SK-N-SH (cell line): Measurements from ENCODE around the gene C1orf159. TPM values are rescaled to one million over a fixed set of nuclear protein-coding genes. Genes with fewer than 3 reads are reported as not detected.

Source experiments
- CTCF ChIA-PET: fragments of 300-600, 350-600 bp; formaldehyde crosslinking; extraction: SDS; loops from one replicate; lab custom pipeline; 2021; lab: Yijun Ruan, JAX
- POLR2A ChIA-PET: fragments of 350-600 bp; sonication (Branson Sonifier 250); formaldehyde crosslinking; extraction: SDS; loops from one replicate; lab custom pipeline; 2020; ENCODE audit warnings: antibody characterized with exemption, inconsistent platforms; lab: Yijun Ruan, JAX
- DNase-seq: peaks from one replicate; pipeline ENCODE4 v3.0.0; 2012
- H2AFZ ChIP-seq: fragments of 200-600 bp; sonication (generic); 2 replicates; pipeline ENCODE4 v1.8.1; 2016; ENCODE audit warnings: antibody characterized with exemption, mild to moderate bottlenecking, low read depth
- H3F3A ChIP-seq: fragments of 200-600 bp; sonication (generic); replicated peaks from 2 replicates; pipeline ENCODE3; 2016; ENCODE audit warnings: antibody characterized with exemption, mild to moderate bottlenecking; ENCODE audit not compliant: insufficient read depth
- H3K27ac ChIP-seq, 2 experiments: fragments of 200-500 bp in 1 of 2; fragments of 200-600 bp in 1 of 2; sonication (Bioruptor generic) in 1 of 2; sonication (generic), shearing (Covaris generic) in 1 of 2; 2 replicates each; pipeline versions ENCODE4 v1.5.1 to v1.6.1; 2014 to 2016; ENCODE audit warnings: low read depth in 2 of 2, inconsistent platforms in 1 of 2, low read length in 1 of 2, mild to moderate bottlenecking in 1 of 2, mixed read lengths in 1 of 2
- H3K27me3 ChIP-seq: fragments of 200-600 bp; sonication (generic), shearing (Covaris generic); 2 replicates; pipeline ENCODE4 v1.6.1; 2016; ENCODE audit warnings: mixed run types; ENCODE audit not compliant: insufficient read depth
- H3K36me3 ChIP-seq, 2 experiments: fragments of 200-500 bp in 1 of 2; fragments of 200-600 bp in 1 of 2; sonication (Bioruptor generic) in 1 of 2; sonication (generic) in 1 of 2; replicated peaks in 1 of 2; 2 replicates each; pipeline versions ENCODE3 to v1.5.1; 2014 to 2016; ENCODE audit warnings: low read length in 1 of 2, mild to moderate bottlenecking in 1 of 2; ENCODE audit not compliant: insufficient read depth in 2 of 2, control insufficient read depth in 1 of 2
- H3K4me1 ChIP-seq, 2 experiments: fragments of 200-500 bp in 1 of 2; fragments of 200-600 bp in 1 of 2; sonication (Bioruptor generic) in 1 of 2; sonication (generic), shearing (Covaris generic) in 1 of 2; 2 replicates each; pipeline versions ENCODE4 v1.5.1 to v1.6.1; 2014 to 2016; ENCODE audit warnings: low read depth in 1 of 2, low read length in 1 of 2, mixed run types in 1 of 2; ENCODE audit not compliant: insufficient read depth in 2 of 2, control insufficient read depth in 1 of 2
- H3K4me2 ChIP-seq: fragments of 200-600 bp; sonication (generic), shearing (Covaris generic); 2 replicates; pipeline ENCODE4 v1.6.1; 2017; ENCODE audit warnings: mixed run types
- H3K4me3 ChIP-seq, 2 experiments: fragments of 200-500 bp in 1 of 2; fragments of 200-600 bp in 1 of 2; sonication (Bioruptor generic) in 1 of 2; sonication (generic), shearing (Covaris generic) in 1 of 2; 2 replicates each; pipeline versions ENCODE4 v1.5.1 to v1.8.1; 2014 to 2016; ENCODE audit warnings: low read depth in 2 of 2, inconsistent platforms in 1 of 2, low read length in 1 of 2, mild to moderate bottlenecking in 1 of 2, mixed read lengths in 1 of 2, moderate library complexity in 1 of 2
- H3K79me2 ChIP-seq: fragments of 200-600 bp; sonication (generic); 2 replicates; pipeline ENCODE4 v1.8.1; 2017; ENCODE audit warnings: mild to moderate bottlenecking; ENCODE audit not compliant: insufficient read depth
- H3K9ac ChIP-seq: fragments of 200-600 bp; sonication (generic); 2 replicates; pipeline ENCODE4 v1.6.1; 2017; ENCODE audit warnings: mixed run types
- H3K9me2 ChIP-seq: fragments of 200-600 bp; sonication (generic); 2 replicates; pipeline ENCODE4 v1.6.1; 2017; ENCODE audit warnings: mixed run types
- H3K9me3 ChIP-seq: fragments of 200-600 bp; sonication (generic); 2 replicates; pipeline ENCODE4 v1.6.1; 2017; ENCODE audit warnings: mixed run types, mild to moderate bottlenecking, moderate library complexity
- H4K20me1 ChIP-seq: fragments of 200-600 bp; sonication (generic); 2 replicates; pipeline ENCODE4 v1.6.1; 2017; ENCODE audit warnings: mild to moderate bottlenecking, mixed run types; ENCODE audit not compliant: insufficient read depth
- EZH2phosphoT487 ChIP-seq: fragments of 200-600 bp; sonication (generic); IDR thresholded peaks from 2 replicates; pipeline ENCODE4 v1.6.1; 2017; ENCODE audit warnings: low read depth, mixed run types, mild to moderate bottlenecking, antibody characterized with exemption, moderate library complexity, borderline replicate concordance
- FOSL2 ChIP-seq: IDR thresholded peaks from 2 replicates; pipeline ENCODE4 v1.4.0; 2012; ENCODE audit warnings: low read depth, mild to moderate bottlenecking, moderate library complexity, borderline replicate concordance
- FOXJ3 ChIP-seq: sonication (generic); formaldehyde crosslinking; IDR thresholded peaks from 2 replicates; pipeline ENCODE4 v1.5.1; 2020; ENCODE audit warnings: mild to moderate bottlenecking, missing genetic modification reagents
- FOXM1 ChIP-seq: IDR thresholded peaks from 2 replicates; pipeline ENCODE4 v1.4.0; 2012; ENCODE audit warnings: low read depth, mild to moderate bottlenecking
- GABPA ChIP-seq: IDR thresholded peaks from 2 replicates; pipeline ENCODE4 v1.4.0; 2012; ENCODE audit warnings: low read depth, mild to moderate bottlenecking
- IRF3 ChIP-seq: fragments of 150-350 bp; IDR thresholded peaks from 2 replicates; pipeline ENCODE4 v1.6.1; 2016; ENCODE audit warnings: mild to moderate bottlenecking, low read depth, low read length
- JUND ChIP-seq: IDR thresholded peaks from 2 replicates; pipeline ENCODE4 v1.4.0; 2012
- MXI1 ChIP-seq: IDR thresholded peaks from 2 replicates; pipeline ENCODE4 v1.6.1; 2012; ENCODE audit warnings: mild to moderate bottlenecking, low read depth, low read length, improper control_type of control experiment
- NRF1 ChIP-seq: IDR thresholded peaks from 2 replicates; pipeline ENCODE4 v1.6.1; 2012; ENCODE audit warnings: low read depth, mild to moderate bottlenecking, low read length
- POLR2AphosphoS5 ChIP-seq: IDR thresholded peaks from 2 replicates; pipeline ENCODE4 v1.6.1; 2012; ENCODE audit warnings: low read depth, low read length
- RFX5 ChIP-seq: IDR thresholded peaks from 2 replicates; pipeline ENCODE4 v1.6.1; 2012; ENCODE audit warnings: mild to moderate bottlenecking, improper control_type of control experiment, low read length
- RXRA ChIP-seq: IDR thresholded peaks from 2 replicates; pipeline ENCODE4 v1.4.0; 2012; ENCODE audit warnings: low read depth, mild to moderate bottlenecking, borderline replicate concordance
- SIN3A ChIP-seq: IDR thresholded peaks from 2 replicates; pipeline ENCODE4 v1.6.1; 2012; ENCODE audit warnings: low read depth, mild to moderate bottlenecking, low read length, moderate library complexity, borderline replicate concordance
- SMC3 ChIP-seq: IDR thresholded peaks from 2 replicates; pipeline ENCODE4 v1.6.1; 2012; ENCODE audit warnings: low read depth, low read length, improper control_type of control experiment
- TCF12 ChIP-seq: IDR thresholded peaks from 2 replicates; pipeline ENCODE4 v1.4.0; 2012
- USF1 ChIP-seq: IDR thresholded peaks from 2 replicates; pipeline ENCODE4 v1.4.0; 2012; ENCODE audit warnings: low read depth, borderline replicate concordance
- USF2 ChIP-seq: fragments of 150-350 bp; IDR thresholded peaks from 2 replicates; pipeline ENCODE4 v1.6.1; 2017; ENCODE audit warnings: antibody characterized with exemption, low read length, low read depth, borderline replicate concordance
- YY1 ChIP-seq: IDR thresholded peaks from 2 replicates; pipeline ENCODE4 v1.4.0; 2012; ENCODE audit warnings: low read depth, mild to moderate bottlenecking
- WGBS: methylation state at CpG from one replicate; pipeline ENCODE4 v1.1.6; 2017; ENCODE audit warnings: low lambda C conversion rate; 5-methylcytosine and 5-hydroxymethylcytosine counted together
- polyA plus RNA-seq, 3 experiments: library from polyadenylated mRNA; depleted of rRNA; stranded (reverse); fragments of >200 nt; gene quantifications; 2 replicates each; pipeline ENCODE4 v1.2.3, GENCODE V29; 2012
- TF ChIP-seq, protein P1 (sequence below): IDR thresholded peaks from 2 replicates; pipeline ENCODE4 v1.4.0; 2012; ENCODE audit warnings: low read depth
- TF ChIP-seq, protein P2 (sequence below): IDR thresholded peaks from 2 replicates; pipeline ENCODE4 v1.6.1; 2012; ENCODE audit warnings: mild to moderate bottlenecking, low read depth, low read length, moderate library complexity

C1orf159 gene
- polyA plus RNA-seq, 1 of the 3 experiments (the other 2 are of a cell fraction), result 10.2 TPM

GRCh38 chr1:1112237-1112985 is 3.5 kb downstream of the C1orf159 start:
- Histone ChIP-seq H3K79me2 (peaks cover 15% of the 10 kb centered on the region), H3K9me3 (no peaks in the 10 kb centered on the region), H3K36me3 (no peaks in the 10 kb centered on the region), H3K27ac (no peak overlapping the region), H3K9ac (no peak overlapping the region), H3K4me1 (peaks cover 0 to 9% of the 10 kb centered on the region in 2 experiments; a peak in 1 of 4 replicates), H3K9me2 (no peaks in the 10 kb centered on the region), H3K27me3 (no peaks in the 10 kb centered on the region), H4K20me1 (no peaks in the 10 kb centered on the region), H3K4me2 (no peak overlapping the region), H3K4me3 (no peak overlapping the region), H3F3A (no peaks in the 10 kb centered on the region), H2AFZ (no peak overlapping the region)
- TF ChIP-seq YY1 (no peak), FOXM1 (no peak), SMC3 (no peak), NRF1 (no peak), POLR2AphosphoS5 (no peak), EZH2phosphoT487 (no peak)
- TF ChIP-seq, protein P1, sequence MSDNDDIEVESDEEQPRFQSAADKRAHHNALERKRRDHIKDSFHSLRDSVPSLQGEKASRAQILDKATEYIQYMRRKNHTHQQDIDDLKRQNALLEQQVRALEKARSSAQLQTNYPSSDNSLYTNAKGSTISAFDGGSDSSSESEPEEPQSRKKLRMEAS, result no peak
- TF ChIP-seq, protein P2, sequence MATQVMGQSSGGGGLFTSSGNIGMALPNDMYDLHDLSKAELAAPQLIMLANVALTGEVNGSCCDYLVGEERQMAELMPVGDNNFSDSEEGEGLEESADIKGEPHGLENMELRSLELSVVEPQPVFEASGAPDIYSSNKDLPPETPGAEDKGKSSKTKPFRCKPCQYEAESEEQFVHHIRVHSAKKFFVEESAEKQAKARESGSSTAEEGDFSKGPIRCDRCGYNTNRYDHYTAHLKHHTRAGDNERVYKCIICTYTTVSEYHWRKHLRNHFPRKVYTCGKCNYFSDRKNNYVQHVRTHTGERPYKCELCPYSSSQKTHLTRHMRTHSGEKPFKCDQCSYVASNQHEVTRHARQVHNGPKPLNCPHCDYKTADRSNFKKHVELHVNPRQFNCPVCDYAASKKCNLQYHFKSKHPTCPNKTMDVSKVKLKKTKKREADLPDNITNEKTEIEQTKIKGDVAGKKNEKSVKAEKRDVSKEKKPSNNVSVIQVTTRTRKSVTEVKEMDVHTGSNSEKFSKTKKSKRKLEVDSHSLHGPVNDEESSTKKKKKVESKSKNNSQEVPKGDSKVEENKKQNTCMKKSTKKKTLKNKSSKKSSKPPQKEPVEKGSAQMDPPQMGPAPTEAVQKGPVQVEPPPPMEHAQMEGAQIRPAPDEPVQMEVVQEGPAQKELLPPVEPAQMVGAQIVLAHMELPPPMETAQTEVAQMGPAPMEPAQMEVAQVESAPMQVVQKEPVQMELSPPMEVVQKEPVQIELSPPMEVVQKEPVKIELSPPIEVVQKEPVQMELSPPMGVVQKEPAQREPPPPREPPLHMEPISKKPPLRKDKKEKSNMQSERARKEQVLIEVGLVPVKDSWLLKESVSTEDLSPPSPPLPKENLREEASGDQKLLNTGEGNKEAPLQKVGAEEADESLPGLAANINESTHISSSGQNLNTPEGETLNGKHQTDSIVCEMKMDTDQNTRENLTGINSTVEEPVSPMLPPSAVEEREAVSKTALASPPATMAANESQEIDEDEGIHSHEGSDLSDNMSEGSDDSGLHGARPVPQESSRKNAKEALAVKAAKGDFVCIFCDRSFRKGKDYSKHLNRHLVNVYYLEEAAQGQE, result no peak
- 94% methylated on average over 29 of the region's 30 CpGs for WGBS
- ChIA-PET CTCF (interaction anchor here (1.0 kb wide), 1 partner anchor 10 kb away, joined by 3 read pairs; no protein-coding TSS in a partner anchor), POLR2A (no interaction called here)
- DNase-seq, result no peak

DNA sequence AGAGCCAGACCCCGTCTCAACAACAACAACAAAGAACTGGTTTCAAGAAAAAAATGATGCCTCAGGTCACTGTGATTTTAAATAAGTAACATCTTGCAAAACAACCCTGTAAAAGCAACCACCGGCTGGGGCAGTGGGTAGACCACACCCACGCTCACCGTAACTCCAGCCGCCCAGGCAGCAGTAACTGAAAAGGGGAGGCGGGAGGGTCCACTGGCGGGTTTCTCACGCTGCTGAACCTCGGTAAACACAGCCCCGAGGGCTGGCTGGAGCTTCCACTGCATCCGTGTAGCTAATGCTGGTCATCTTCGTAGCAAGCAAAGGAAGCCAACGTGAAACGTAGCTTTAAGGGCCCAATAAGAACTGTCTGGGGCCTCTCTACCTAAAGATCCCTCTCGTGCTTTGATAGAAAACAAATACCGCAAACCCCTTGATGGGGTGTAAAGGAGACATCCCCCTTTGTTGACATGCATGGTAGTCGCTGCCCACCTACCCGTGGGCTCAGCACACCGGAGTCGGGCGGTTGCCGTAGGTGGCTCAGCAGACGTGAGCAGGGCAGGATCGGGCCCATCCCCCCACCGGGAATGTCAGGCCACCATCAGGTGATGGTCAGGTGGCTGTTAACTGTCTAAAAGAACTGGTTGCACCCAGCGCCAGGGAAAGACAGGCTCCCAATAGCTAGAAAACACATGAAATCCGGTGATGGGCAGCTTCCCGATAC is 4.2 kb downstream of the C1orf159 start:
- Histone ChIP-seq H2AFZ (no peak overlapping the region), H3K9me3 (no peaks in the 10 kb centered on the region), H3K4me1 (peaks cover 0 to 8% of the 10 kb centered on the region in 2 experiments; a peak in 1 of 4 replicates), H3K27me3 (no peaks in the 10 kb centered on the region), H3K9me2 (no peaks in the 10 kb centered on the region), H3K79me2 (peaks cover 18% of the 10 kb centered on the region), H3K9ac (no peak overlapping the region), H4K20me1 (no peaks in the 10 kb centered on the region), H3K27ac (no peak overlapping the region), H3K36me3 (no peaks in the 10 kb centered on the region), H3K4me2 (no peak overlapping the region), H3F3A (no peaks in the 10 kb centered on the region), H3K4me3 (no peak overlapping the region)
- DNase-seq, result no peak
- POLR2A ChIA-PET, result no interaction called here
- 99% methylated on average over 23 of the region's 28 CpGs for WGBS
- CTCF ChIA-PET, result interaction anchor here (1.0 to 1.6 kb wide), 2 partner anchors 11 to 28 kb away, joined by 3 to 4 read pairs; no protein-coding TSS in a partner anchor
- TF ChIP-seq USF1 (no peak), USF2 (no peak), RFX5 (no peak), FOXJ3 (CRISPR knock-in tag) (no peak), IRF3 (no peak), FOSL2 (no peak), YY1 (no peak), GABPA (no peak), MXI1 (no peak), SIN3A (no peak), TCF12 (no peak), RXRA (no peak), SMC3 (no peak), JUND (no peak)
